OCI-LY1 (cell line): Measurements from ENCODE around the gene CLN3.

Experiments used
- H2AFZ ChIP-seq: fragments of 200-600 bp; sonication (generic), shearing (Covaris generic); 2 replicates; pipeline ENCODE4 v1.6.0; 2014; ENCODE audit warnings: antibody characterized with exemption, mild to moderate bottlenecking, low read length
- H3F3A ChIP-seq: fragments of 200-600 bp; sonication (generic), shearing (Covaris generic); 2 replicates; pipeline ENCODE4 v1.6.0; 2014; ENCODE audit warnings: mild to moderate bottlenecking, antibody characterized with exemption, low read length, moderate library complexity; ENCODE audit not compliant: insufficient read depth
- H3K27ac ChIP-seq: fragments of 200-600 bp; sonication (generic); 2 replicates; pipeline ENCODE4 v1.5.1; 2014; ENCODE audit warnings: low read length, mixed run types, mild to moderate bottlenecking, low read depth; ENCODE audit not compliant: poor library complexity, severe bottlenecking
- H3K27me3 ChIP-seq: fragments of 200-600 bp; sonication (generic); 2 replicates; pipeline ENCODE4 v1.6.0; 2014; ENCODE audit warnings: antibody characterized with exemption, mild to moderate bottlenecking, low read length, moderate library complexity; ENCODE audit not compliant: insufficient read depth
- H3K36me3 ChIP-seq: fragments of 200-600 bp; sonication (generic); 2 replicates; pipeline ENCODE4 v1.6.1; 2014; ENCODE audit warnings: mild to moderate bottlenecking, antibody characterized with exemption, low read length, moderate library complexity, mixed read lengths; ENCODE audit not compliant: insufficient read depth
- H3K4me1 ChIP-seq: fragments of 200-600 bp; sonication (generic); 2 replicates; pipeline ENCODE4 v1.5.1; 2014; ENCODE audit warnings: mild to moderate bottlenecking, low read length, moderate library complexity; ENCODE audit not compliant: insufficient read depth, severe bottlenecking
- H3K4me2 ChIP-seq: fragments of 200-600 bp; sonication (generic), shearing (Covaris generic); 2 replicates; pipeline ENCODE4 v1.6.1; 2014; ENCODE audit warnings: low read length
- H3K4me3 ChIP-seq: fragments of 200-600 bp; sonication (generic); 2 replicates; pipeline ENCODE4 v1.5.1; 2014; ENCODE audit warnings: low read length, low read depth, mild to moderate bottlenecking, mixed read lengths; ENCODE audit not compliant: poor library complexity, severe bottlenecking
- H3K79me2 ChIP-seq: fragments of 200-600 bp; shearing (Covaris generic); 2 replicates; pipeline ENCODE4 v1.6.1; 2016; ENCODE audit warnings: mixed run types, low read length, mixed read lengths; ENCODE audit not compliant: insufficient read depth
- H3K9ac ChIP-seq: fragments of 200-600 bp; sonication (generic), shearing (Covaris generic); 2 replicates; pipeline ENCODE4 v1.6.1; 2014; ENCODE audit warnings: mild to moderate bottlenecking, low read length, mixed read lengths
- H3K9me2 ChIP-seq: fragments of 200-600 bp; sonication (generic), shearing (Covaris generic); 2 replicates; pipeline ENCODE4 v1.6.1; 2014; ENCODE audit warnings: low read depth, mild to moderate bottlenecking, low read length, mixed read lengths
- H3K9me3 ChIP-seq: fragments of 200-600 bp; shearing (Covaris generic); 2 replicates; pipeline ENCODE4 v1.6.1; 2014; ENCODE audit warnings: low read length, mixed read lengths
- H4K20me1 ChIP-seq: fragments of 200-600 bp; sonication (generic), shearing (Covaris generic); 2 replicates; pipeline ENCODE4 v1.6.0; 2016; ENCODE audit warnings: mild to moderate bottlenecking, low read length; ENCODE audit not compliant: insufficient read depth
- CTCF ChIP-seq: fragments of 200-600 bp; sonication (generic), shearing (Covaris generic); IDR thresholded peaks from 2 replicates; pipeline ENCODE4 v1.5.1; 2017; ENCODE audit warnings: mild to moderate bottlenecking, antibody characterized with exemption, low read length, moderate library complexity, mixed read lengths
- EZH2 ChIP-seq: fragments of 200-600 bp; sonication (generic), shearing (Covaris generic); IDR thresholded peaks from 2 replicates; pipeline ENCODE4 v1.8.0; 2017; ENCODE audit warnings: borderline replicate concordance, mixed run types, mild to moderate bottlenecking, antibody characterized with exemption, low read length, moderate library complexity, mixed read lengths

CLN3 gene

GRCh38 chr16:28495098-28495793 is 3.4 kb upstream of the CLN3 start:
- H3K9ac ChIP-seq: no peak overlapping the region
- no peak overlapping the region for H3K4me2 ChIP-seq
- H3K79me2 ChIP-seq: no peaks in the 10 kb centered on the region
- no peaks in the 10 kb centered on the region for H3F3A ChIP-seq
- no peaks in the 10 kb centered on the region for H4K20me1 ChIP-seq
- no peaks in the 10 kb centered on the region for H3K9me2 ChIP-seq
- no peak overlapping the region for H3K27ac ChIP-seq
- TF ChIP-seq CTCF: no peak
- no peak for TF ChIP-seq EZH2
- no peak overlapping the region for H2AFZ ChIP-seq
- no peak overlapping the region for H3K4me3 ChIP-seq
- H3K4me1 ChIP-seq: peaks cover 31% of the 10 kb centered on the region
- H3K27me3 ChIP-seq: no peaks in the 10 kb centered on the region
- H3K36me3 ChIP-seq: no peaks in the 10 kb centered on the region
- no peaks in the 10 kb centered on the region for H3K9me3 ChIP-seq

- H3K27ac ChIP-seq: peak within 1 kb of the TSS; percentile 29
- peak within 1 kb of the TSS; percentile 59 for H3K4me2 ChIP-seq
Observed at GRCh38 chr16:28494121-28494851, 2.4 kb upstream of the CLN3 start, which contains the start of gene APOBR. Gene APOBR, plus strand, starts transcription at chr16:28494643. Its CDS starts 39 bp downstream, at chr16:28494682.

GRCh38 chr16:28492511-28492910 is 637 bp upstream of the CLN3 start:
- Histone ChIP-seq H4K20me1 (no peaks in the 10 kb centered on the region), H3K27me3 (no peaks in the 10 kb centered on the region), H3K4me3 (peak overlapping the region; percentile 89), H3F3A (no peaks in the 10 kb centered on the region), H3K27ac (peak overlapping the region; percentile 78), H3K9me3 (no peaks in the 10 kb centered on the region), H3K9ac (peak overlapping the region; percentile 91), H3K36me3 (peaks cover 2% of the 10 kb centered on the region; the same call in 1 of the 2 replicates), H3K4me1 (peaks cover 31% of the 10 kb centered on the region), H2AFZ (peak overlapping the region; percentile 33; the same call in 1 of the 2 replicates), H3K9me2 (no peaks in the 10 kb centered on the region), H3K79me2 (no peaks in the 10 kb centered on the region), H3K4me2 (peak overlapping the region; percentile 84)
- no peak for TF ChIP-seq CTCF
- TF ChIP-seq EZH2: no peak

More at GRCh38 chr16:28494121-28494851, 2.4 kb upstream of the CLN3 start, which contains the start of gene APOBR:
- Histone ChIP-seq H2AFZ (peak within 1 kb of the TSS; percentile 89; the same call in 1 of the 2 replicates), H3K9me3 (no peaks in the 10 kb centered on the region), H3K27me3 (no peaks in the 10 kb centered on the region), H3K9me2 (no peaks in the 10 kb centered on the region), H3K79me2 (no peaks in the 10 kb centered on the region), H3K4me1 (peaks cover 31% of the 10 kb centered on the region), H3K9ac (peak within 1 kb of the TSS; percentile 41; the same call in 1 of the 2 replicates), H4K20me1 (no peaks in the 10 kb centered on the region), H3K4me3 (peak within 1 kb of the TSS; percentile 37), H3F3A (no peaks in the 10 kb centered on the region), H3K36me3 (no peaks in the 10 kb centered on the region)
- no peak for TF ChIP-seq CTCF
- no peak for TF ChIP-seq EZH2
